GM21447 (cell line): Measurements from ENCODE around the gene TBC1D2.

Experiments used
- ATAC-seq: cut with Tn5 transposase; IDR thresholded peaks from one replicate; pipeline ENCODE4 v1.9.1; 2021; ENCODE audit not compliant: unreplicated experiment

TBC1D2 gene

DNA sequence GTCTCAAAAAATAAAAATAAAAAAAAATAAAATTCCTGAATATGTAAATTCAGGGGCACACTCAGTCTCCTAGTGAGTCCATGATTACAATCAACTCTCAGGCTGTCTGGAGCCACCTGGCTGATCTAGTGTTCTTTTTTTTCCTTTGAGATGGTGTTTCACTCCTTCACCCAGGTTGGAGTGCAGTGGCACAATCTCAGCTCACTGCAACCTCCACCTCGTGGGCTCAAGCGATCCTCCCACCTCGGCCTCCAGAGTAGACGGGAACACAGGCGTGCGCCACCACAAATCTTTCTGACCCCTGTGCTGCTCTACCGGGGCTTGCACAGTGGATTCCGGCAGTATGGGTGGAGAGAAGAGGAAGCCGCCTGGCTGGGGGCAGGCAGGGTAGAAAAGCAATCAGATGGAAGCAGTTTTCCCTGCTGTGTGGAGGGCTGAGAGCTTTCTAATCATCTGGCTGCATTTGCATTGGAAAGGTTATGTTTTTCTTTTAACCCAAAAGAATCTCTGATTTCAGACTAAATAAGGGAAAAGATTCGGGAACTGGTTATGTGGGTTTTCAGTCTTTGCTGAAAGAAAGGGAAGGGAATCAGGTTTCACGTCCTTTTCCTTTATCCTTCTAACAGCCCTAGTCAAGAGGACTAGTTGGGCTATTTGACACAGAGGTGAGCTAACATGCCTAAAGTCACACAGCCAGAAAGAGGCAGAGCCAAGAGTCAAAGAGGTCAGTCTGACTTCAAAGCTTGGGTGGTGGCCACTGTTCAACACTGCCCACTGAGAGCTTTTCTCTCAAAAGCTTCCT lies 36.7 kb downstream of the TBC1D2 start:
- ATAC-seq, result no peak

DNA sequence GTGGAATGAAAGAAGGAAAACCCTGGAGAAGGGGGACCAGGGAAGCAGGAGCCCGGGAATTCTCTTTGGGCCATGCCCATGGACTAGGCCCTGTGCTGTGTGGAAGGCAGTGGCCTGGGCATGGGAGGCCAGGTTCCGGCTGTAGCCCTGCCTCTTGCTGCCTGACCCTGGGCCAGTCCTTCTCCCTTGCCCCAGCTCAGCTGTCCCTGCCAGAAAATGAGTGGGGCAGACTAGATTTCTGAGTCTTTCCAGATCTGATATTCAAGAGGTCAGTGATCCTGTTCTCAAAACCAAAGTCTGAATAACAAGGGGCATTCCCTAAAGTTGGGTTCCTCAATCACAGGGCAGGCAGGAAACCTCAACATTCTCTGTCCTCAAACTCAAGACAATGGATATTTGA lies 38.2 kb downstream of the TBC1D2 start:
- no peak for ATAC-seq

DNA sequence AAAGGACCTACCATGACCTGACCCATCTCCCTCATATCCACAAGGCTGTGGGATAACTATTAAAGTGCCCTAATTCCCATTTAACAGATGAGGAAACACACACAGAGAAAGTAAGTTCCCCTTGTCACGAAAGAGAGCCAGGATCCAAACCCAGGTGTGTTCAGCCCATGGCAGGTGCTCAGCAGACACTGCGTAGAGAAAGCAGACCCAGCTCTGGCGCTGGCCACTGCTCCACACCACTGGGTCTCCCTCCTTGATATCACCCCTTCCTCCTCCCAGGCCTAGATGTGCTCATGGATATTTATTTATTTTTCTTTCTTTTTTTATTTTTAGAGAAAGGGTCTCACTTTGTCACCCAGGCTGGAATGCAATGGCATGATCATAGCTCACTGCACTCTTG lies 39.1 kb downstream of the TBC1D2 start:
- no peak for ATAC-seq

GRCh38 chr9:98215821-98216220 lies 39.6 kb downstream of the TBC1D2 start:
- no peak for ATAC-seq

GRCh38 chr9:98215271-98215670 lies 40.2 kb downstream of the TBC1D2 start:
- no peak for ATAC-seq

DNA sequence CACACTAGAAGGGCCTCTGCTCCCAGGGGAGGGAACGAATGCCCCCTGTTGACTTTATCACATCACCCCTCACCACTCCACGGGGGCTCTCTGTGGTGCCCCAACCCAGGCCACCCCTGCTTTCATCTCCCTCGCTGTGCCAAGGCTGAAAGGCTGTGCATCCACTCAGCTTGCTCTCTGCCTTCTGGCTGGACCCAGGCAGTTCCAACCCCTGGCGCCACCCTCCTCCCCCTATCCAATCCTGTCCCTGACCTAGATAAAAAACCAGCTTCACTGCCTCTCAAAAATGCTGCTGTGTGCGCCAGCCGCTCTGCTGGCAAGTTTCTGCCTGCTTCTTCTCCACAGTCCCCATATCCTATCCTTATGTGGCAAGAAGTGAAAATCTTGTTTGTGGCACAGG lies 40.6 kb downstream of the TBC1D2 start:
- no peak for ATAC-seq

- ATAC-seq, result no peak
Measured at GRCh38 chr9:98211260-98211659, 44.2 kb downstream of the TBC1D2 start.

DNA sequence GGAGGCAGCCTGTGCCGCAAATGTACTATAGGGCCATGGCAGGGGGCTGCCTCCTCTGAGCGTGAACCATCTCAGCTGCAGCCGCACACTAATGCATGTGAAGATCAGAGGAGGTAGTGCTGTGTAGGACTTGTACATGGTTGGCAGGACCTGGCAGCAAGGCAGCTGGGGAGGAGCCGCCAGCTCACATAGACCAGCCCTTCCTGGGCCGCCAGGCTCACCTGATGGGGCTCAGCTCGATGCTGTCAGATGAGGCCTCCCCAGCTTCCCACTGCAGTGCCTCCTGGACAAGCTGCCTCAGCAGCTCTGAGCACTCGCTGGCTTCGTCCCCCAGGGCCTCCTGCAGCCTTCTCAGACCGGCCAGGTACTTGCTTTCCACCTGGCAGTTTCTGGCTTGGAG lies 45.0 kb downstream of the TBC1D2 start:
- no peak for ATAC-seq

GRCh38 chr9:98209530-98209929 lies 45.9 kb downstream of the TBC1D2 start:
- no peak for ATAC-seq

DNA sequence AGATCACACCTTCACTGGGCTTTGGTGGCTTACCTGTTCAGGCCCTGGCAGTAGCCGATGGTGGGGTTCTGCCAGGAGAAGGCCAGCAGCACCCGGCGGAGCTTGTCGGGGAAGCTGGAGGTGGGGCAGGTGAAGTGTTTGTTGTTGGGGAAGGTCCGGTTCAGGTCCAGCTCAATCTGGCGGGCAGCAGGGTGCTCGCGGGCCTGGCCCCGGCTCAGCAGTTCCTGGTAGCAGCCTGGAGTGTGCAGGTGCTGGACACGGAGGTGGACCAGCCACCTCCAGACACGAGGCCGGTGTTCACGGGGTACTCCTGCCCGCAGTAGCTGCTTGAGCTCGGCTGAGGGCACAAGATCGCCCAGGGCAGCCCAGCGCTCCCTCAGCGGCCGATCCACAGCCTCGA lies 46.8 kb downstream of the TBC1D2 start:
- ATAC-seq, result no peak

DNA sequence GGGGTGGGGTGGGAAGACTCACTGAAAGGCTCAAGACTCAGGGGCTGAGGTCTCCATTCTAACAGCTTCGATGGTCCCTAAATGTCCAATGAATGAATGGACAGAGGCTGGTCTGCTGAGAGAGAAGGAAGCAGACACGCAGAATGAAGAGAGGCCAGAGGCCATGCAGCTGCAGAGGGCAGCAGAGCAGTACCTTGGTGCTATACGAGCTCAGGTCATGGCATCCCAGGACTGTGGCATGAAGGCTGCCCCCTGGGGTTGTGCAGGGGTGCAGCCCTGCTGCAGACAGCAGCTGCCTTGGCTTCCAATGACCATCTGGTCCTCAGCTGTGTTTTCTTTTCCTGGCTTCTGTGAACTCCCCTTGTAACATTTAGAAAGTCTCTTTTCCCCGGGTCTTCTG lies 47.8 kb downstream of the TBC1D2 start:
- no peak for ATAC-seq

DNA sequence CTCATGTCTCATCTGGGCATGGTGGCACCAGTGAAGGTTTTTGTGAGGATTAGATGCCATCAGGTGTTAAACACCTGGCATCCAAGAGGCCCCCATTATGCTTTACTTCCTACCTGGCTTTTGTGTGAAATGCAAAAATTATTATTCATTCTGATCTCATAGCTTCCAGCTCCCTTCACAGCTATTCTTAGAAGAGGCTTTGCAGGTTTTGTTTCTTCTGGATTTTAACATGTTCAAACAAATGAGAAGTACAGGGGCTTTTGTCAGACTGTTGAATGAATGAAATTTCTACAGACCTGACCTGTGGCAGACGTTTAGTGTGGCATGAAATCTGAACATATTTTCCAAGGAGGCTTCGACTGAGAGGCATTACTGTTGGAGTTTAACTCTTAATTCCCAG lies 48.7 kb downstream of the TBC1D2 start:
- no peak for ATAC-seq

DNA sequence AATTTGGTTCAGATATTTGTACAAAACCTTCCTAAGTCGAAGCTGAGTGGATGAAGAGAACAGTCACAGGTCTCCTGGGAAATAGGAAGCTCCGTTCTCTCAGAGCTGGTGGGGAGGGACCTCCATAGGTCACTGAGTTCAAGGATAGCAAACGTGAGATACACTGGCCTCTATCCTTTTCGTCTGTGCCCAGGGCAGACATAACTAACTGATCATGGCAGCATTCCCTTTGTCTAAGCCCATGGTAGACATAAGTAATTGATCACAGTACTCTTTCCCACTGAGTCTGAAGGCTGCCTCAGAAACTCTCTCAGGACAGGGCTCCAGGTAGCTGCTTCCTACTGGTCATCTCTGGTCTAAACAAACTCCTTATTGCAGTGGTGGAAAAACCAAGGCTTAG lies 50.8 kb downstream of the TBC1D2 start:
- ATAC-seq, result no peak

DNA sequence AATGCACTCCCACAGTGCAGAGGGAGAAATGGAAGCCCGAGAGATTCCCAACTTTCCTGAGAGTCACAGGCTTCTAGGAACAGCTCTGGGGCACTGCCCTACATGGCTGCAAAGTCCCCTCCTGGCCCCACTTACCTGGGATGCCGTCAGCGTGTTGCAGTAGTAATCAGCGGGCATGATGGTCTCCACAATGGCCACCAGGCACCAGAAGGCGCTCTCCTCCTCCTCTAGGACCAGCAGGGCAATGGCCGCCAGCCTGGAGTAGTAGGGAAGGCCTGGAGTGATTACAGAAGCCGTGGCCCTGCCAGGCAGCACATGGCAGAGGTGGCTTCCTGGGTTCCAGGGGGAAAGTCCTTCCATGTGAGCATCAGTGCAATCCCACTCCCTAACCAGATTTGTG lies 52.3 kb downstream of the TBC1D2 start:
- ATAC-seq, result no peak

GRCh38 chr9:98202252-98202651 lies 53.2 kb downstream of the TBC1D2 start:
- ATAC-seq, result no peak

DNA sequence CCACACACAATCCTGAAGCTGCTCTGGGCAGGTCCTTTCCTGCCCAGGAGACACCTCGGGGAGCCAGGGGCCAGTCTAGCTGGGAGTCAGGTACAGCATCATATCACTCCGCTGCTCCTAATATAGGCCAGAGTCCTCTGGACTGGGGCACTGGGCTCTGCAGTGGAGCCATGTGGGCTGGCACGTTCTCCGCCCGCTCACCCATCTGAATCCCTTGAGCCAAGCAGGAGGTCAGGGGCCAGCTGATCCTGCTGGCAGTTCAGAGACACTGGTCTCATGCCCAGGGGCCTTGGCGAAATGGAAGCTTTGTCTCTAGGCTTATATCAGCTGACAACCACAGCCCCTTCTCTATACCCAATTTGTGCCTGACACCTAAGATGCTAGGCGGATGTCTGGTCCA lies 53.7 kb downstream of the TBC1D2 start:
- no peak for ATAC-seq

- ATAC-seq, result no peak
Measured at GRCh38 chr9:98201102-98201501, 54.3 kb downstream of the TBC1D2 start.

DNA sequence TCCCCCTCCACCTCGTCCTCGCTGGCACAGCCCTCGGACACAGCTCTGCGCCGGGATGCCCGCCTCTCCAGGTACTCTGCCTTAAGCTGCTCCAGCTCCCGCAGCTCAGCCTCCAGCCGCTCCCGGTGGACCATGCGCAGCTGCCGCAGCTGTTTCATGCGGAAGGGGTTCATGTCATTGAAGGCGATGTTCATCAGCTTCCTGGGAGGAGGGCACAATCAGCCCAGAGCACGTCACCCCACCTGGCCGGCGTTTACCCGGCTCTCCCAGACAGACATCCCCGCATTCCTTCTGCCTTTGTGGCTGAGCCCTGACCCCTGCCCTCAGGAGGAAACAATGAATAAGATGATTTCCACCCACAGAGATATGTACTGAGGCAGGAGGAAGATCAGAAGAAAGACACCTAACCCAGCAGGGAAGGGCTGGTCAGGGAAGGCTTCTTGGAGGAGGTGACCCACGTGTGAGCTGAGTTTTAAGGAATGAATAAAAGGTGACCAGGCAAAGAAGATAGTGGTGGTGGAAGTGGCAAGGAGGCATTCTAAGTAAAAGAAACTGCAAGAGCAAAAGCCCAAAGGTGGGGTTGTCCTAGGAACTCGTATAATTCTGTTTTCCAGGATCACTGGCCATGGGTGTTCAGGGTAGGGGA lies 55.9 kb downstream of the TBC1D2 start:
- no peak for ATAC-seq

DNA sequence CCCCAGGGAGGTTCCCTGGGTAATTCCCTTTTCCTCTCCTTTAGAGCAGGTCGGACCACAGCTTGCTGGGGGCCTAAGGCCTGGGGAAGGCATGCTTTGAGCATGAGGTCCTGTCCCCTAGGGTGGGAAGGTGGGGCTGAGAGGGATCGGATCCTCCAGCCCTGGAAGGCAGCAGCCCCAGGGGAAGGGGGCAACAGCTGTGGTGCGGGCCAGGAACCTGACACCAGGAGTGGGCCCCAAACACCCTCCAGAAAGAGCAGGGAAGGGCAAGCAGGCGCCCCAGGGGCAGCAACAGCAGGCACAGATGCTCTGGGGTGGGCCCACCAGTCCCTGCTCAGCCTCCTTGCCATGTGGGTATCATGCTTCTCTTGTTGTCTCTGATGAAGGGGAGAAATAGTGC lies 59.8 kb downstream of the TBC1D2 start:
- ATAC-seq, result no peak

DNA sequence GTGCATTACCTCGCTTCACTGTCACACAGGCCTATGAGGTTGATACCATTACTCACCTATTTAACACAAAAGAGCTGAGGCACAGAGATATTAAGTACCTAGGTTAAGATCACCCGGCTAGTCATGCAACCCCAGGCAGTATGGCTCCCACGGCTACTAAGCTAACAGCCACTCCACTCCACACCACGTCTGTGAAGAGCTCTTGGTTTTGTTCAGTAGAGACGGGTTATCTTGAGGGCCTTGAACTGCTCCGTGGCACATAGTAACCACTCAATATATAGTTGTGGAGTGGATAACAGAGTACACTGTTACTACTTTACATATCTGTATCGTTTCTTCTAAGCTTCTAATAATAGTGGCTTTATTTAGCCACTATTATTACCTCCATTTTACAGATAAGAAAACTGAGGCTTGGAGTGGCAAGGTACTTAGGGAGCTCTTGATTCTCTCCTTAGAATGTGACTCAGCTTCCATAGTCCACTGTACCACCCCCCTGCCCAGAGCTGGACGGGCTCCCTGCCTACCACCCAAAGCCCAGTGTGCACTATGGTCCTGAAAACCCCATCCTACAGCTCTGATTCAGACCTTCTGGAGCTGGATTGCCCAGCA lies 62.0 kb downstream of the TBC1D2 start:
- ATAC-seq, result no peak

DNA sequence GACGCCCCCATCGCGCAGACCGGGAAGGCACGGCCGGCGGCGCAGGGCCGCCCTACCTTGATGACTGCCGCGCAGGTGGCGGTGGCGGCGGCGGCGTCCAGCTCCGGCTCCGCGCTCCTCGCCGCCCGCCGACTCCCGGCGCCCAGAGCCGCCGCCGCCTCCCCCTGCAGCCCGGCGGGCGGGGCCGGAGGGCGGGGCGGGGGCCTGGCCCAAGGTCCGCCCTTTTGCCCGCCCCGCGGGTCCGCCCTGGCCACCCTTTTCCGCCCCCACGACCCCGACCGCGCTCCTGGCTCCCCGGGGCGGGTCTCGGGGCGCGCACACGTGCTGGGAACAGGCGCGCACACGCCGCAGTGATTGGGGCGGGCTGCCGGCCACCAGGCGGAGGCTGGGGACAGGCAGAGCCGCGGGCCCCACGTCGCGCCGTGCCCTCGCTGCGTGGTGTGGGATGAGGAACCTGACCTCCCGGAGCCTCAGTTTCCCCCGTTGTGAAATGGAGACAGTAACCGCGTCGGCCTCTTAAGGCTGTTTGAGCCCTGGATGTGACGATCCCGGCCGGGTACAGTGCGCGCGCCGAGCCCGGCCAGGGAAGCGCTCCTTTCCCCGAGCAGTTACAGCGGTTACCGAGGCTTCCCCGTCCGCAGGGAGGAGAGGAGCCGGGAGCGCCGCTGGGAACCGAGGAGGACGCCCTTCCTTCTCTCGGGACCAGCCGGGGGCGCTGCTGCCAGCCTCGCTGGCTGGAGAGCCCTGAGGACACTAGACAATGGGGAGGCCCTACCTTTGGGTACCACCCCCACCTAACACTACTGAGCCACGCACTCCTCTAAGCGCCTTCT lies 62.7 kb downstream of the TBC1D2 start, which contains the start of gene CORO2A:
Gene CORO2A (minus strand): TSS at position 135 of the 833 bp plus-strand sequence. CDS start 34,977 bp downstream, outside the sequence.
- ATAC-seq, result peak; percentile 61
